Caki2 (cell line): ENCODE measurements around the gene PTH1R. TPM values are rescaled to one million over a fixed set of nuclear protein-coding genes. Genes with fewer than 3 reads are reported as not detected.
A peak's percentile ranks its signal among the peaks of the same experiment; 100 is the strongest.

Source experiments
- DNase-seq: peaks from one replicate; pipeline ENCODE4 v3.0.0-alpha.2; 2015; ENCODE audit warnings: low read depth
- in situ Hi-C: cut with HindIII; loops from 2 replicates; pipeline ENCODE4 v1.10.0; 2016; ENCODE audit warnings: low sequenced_read_pairs, low pct_unique_long_range_greater_than_20kb, mixed read lengths
- total RNA-seq: library from RNA; depleted of rRNA; stranded (reverse); fragments of >200 nt; shearing (Covaris generic); gene quantifications from 2 replicates; pipeline ENCODE4 v1.2.3, GENCODE V29; 2014; ENCODE audit warnings: low replicate concordance; rRNA removed

Gene PTH1R
- 3.1 and 3.3 TPM in 2 replicates for total RNA-seq

DNA sequence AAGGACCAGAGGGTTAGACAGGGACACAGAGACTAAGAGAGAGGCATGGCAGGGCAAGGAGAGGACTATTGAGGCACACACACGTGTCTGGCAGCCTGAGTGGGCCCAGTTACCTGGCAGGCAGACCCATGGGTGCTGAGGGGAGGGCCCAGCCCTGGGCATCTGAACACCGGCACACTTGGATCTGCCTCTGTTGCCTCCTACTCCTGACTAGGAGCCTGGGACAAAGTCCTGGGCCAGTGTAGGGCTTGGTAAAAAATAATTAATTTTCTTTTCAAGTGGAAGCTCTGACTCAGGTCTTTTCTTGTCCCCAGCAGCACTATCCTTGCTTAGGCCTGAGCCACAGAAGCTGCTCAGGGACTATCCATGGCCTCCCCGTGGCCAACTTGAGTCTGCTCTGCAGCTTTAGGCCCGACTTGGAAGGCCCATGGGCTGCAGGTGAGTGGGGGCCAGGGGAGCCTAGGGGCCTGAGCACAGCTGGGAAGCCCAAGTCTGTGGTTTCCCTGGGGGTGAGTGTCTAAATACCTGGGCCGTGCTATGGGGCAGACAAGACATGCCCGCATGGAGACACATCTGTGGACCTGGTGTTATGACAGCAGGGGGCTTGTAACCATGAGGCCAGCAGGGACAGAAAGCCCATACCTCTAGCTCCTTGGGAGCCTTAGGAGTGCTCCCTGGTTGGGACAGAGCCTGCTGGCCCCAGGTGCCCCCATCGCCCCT lies at the start of gene PTH1R:
PTH1R (plus strand) TSS at position 316 of the 720 bp plus-strand sequence. CDS start 5,839 bp downstream, outside the sequence.
- in situ Hi-C loops, result no loop called here
- DNase-seq, result no peak

- no peak for DNase-seq
- in situ Hi-C loops, result no loop called here
These were observed 47.8 kb upstream of the PTH1R start for GRCh38 chr3:46829699-46830208.

GRCh38 chr3:46830801-46831200 lies 46.7 kb upstream of the PTH1R start:
- DNase-seq, result no peak
- in situ Hi-C loops, result no loop called here

DNA sequence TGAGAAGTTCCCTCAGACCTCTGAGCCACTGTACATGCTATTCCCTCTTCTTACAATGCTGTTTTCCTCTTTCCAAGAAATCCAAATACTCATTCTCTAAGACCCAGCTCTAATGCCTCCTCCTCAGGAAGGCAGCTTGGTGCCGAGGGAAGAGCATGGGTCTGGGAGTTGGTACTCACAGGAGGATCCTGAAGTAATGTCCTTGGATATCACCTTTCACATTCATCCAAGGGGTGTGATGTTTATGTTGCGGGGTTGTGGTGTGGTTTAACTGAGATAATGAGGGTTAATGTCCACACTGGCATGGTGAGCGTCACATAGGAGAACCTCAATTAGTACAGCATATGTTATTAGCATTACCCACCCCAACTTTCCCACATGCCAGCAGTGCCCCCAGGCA lies 46.2 kb upstream of the PTH1R start:
- in situ Hi-C loops, result no loop called here
- no peak for DNase-seq

DNA sequence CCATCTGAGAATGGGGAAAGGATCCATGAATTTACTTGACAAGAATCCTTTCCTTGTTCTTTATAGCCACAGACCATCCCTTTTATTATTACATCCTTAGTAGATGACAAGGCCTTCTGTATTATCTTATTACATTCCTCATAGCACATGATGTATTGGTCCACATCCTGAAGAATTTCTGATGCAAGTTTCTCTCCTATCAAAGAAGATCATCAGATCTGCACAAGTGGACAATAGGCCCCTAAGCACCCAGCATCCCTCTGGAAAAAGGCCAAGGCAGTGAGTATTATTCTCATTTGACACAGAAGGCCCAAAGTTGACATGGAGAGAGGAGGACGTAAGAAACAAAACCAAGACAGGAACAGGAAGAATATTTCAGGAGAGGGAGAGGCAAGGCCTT lies 45.7 kb upstream of the PTH1R start:
- in situ Hi-C loops, result no loop called here
- DNase-seq, result no peak

GRCh38 chr3:46833346-46834300 lies 43.9 kb upstream of the PTH1R start:
- no peak for DNase-seq
- in situ Hi-C loops, result no loop called here

DNA sequence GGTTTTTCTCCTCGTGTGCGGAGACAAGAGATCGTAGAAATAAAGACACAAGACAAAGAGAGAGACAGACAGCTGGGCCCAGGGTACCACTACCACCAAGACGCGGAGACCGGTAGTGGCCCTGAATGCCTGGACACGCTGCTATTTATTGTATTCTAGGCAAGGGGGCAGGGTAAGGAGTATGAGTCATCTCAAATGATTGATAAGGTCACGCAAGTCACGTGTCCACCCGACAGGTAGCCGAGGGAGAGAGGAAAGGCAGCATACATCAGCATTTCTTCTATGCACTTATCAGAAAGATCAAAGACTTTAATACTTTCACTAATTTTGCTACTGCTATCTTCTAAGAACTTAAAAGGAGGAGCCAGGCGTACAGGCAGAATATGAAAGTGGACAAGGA lies 42.5 kb upstream of the PTH1R start:
- in situ Hi-C loops, result no loop called here

GRCh38 chr3:46835491-46835890 lies 42.0 kb upstream of the PTH1R start:
- in situ Hi-C loops, result no loop called here
- DNase-seq, result no peak

More for the DNA sequence above, 42.5 kb upstream of the PTH1R start:
- DNase-seq, result no peak

GRCh38 chr3:46838301-46838700 lies 39.2 kb upstream of the PTH1R start:
- DNase-seq, result no peak
- in situ Hi-C loops, result no loop called here

GRCh38 chr3:46840491-46840890 lies 37.0 kb upstream of the PTH1R start:
- DNase-seq, result no peak
- in situ Hi-C loops, result no loop called here

GRCh38 chr3:46843508-46843907 lies 34.0 kb upstream of the PTH1R start:
- no peak for DNase-seq
- in situ Hi-C loops, result no loop called here

GRCh38 chr3:46844397-46844796 lies 33.1 kb upstream of the PTH1R start:
- DNase-seq, result no peak
- in situ Hi-C loops, result no loop called here

DNA sequence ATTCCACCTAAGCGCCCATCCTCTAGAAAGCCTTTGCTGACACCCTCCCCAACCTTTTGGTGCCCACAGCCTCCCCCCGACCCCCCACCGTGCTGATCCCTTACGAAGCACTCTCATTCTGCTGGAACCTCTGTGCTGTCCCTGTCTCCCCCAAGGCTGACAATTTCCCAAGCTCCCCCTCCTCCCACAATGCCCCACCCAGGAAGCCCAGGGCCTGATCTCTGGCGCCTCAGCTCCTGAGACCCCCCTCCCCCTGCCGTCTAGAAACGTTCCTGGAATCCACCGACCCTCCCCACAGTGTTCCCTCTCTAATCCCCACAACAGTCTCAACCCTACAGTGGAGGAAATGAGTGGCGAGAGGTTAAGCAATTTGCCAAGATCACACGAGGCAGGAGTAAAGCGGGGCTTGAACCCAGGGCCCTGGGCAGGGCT lies 32.6 kb upstream of the PTH1R start:
- in situ Hi-C loops, result no loop called here

GRCh38 chr3:46845397-46845859 lies 32.1 kb upstream of the PTH1R start:
- in situ Hi-C loops, result no loop called here
- peak; percentile 4 for DNase-seq

More for the DNA sequence above, 32.6 kb upstream of the PTH1R start:
- no peak for DNase-seq

- peak; percentile 62 for DNase-seq
- in situ Hi-C loops, result no loop called here
These were observed 31.5 kb upstream of the PTH1R start for GRCh38 chr3:46845860-46846623.

GRCh38 chr3:46846624-46847542 lies 30.6 kb upstream of the PTH1R start:
- DNase-seq, result no peak
- in situ Hi-C loops, result no loop called here

GRCh38 chr3:46847744-46848143 lies 29.8 kb upstream of the PTH1R start:
- in situ Hi-C loops, result no loop called here

More at GRCh38 chr3:46847744-46848143, 29.8 kb upstream of the PTH1R start:
- DNase-seq, result no peak
